T-helper 17 cell (primary cell): ENCODE results near the gene PDGFA. TPM values are rescaled to one million over a fixed set of nuclear protein-coding genes. Genes with fewer than 3 reads are reported as not detected.

Experiments used
- ATAC-seq: fragments of 150-1000 bp; cut with Tn5 transposase; 2 replicates; pipeline ENCODE4 v1.10.0; 2021; ENCODE audit warnings: mild to moderate bottlenecking, moderate library complexity
- DNase-seq, 3 donors: peaks; one replicate each; pipeline versions ENCODE4 v3.0.0 to v3.0.0-alpha.2; 2020 to 2021
- H3K9me3 ChIP-seq: one replicate; pipeline ENCODE4 v1.7.0; 2013; ENCODE audit warnings: low read length, mild to moderate bottlenecking; ENCODE audit not compliant: control insufficient read depth, poor library complexity, severe bottlenecking
- H3K27ac Mint-ChIP-seq: one replicate; pipeline ENCODE4 v1.8.0; 2022; ENCODE audit warnings: mild to moderate bottlenecking, moderate library complexity, mixed read lengths
- H3K27me3 Mint-ChIP-seq: one replicate; pipeline ENCODE4 v1.8.0; 2022; ENCODE audit warnings: mixed read lengths
- H3K36me3 Mint-ChIP-seq: one replicate; pipeline ENCODE4 v1.8.0; 2022; ENCODE audit warnings: low read depth, mixed read lengths
- H3K4me1 Mint-ChIP-seq: one replicate; pipeline ENCODE4 v1.8.0; 2022; ENCODE audit warnings: mild to moderate bottlenecking, mixed read lengths
- H3K4me3 Mint-ChIP-seq: one replicate; pipeline ENCODE4 v1.8.0; 2022; ENCODE audit warnings: mild to moderate bottlenecking, moderate library complexity, mixed read lengths
- total RNA-seq, 4 donors: library from RNA in 2 of 4; stranded (reverse) in 2 of 4; gene quantifications; one replicate each; pipeline ENCODE4 v1.2.3 and lab custom pipeline; 2022 to 2026

PDGFA gene
- total RNA-seq, 2 donors from 2014 or later = 2.0 to 20.2 TPM

- Mint-ChIP-seq H3K27ac (no peak overlapping the region), H3K4me3 (no peak overlapping the region), H3K4me1 (no peaks in the 10 kb centered on the region), H3K36me3 (no peaks in the 10 kb centered on the region), H3K27me3 (peaks cover 12% of the 10 kb centered on the region)
- ATAC-seq (peak; percentile 14), DNase-seq (no peak)
- H3K9me3 ChIP-seq = no peaks in the 10 kb centered on the region
These were observed 61.7 kb downstream of the PDGFA start for GRCh38 chr7:457814-458510.

- Mint-ChIP-seq H3K27me3 (peaks cover 16% of the 10 kb centered on the region), H3K36me3 (peaks cover 5% of the 10 kb centered on the region), H3K27ac (no peak overlapping the region), H3K4me3 (no peak overlapping the region), H3K4me1 (peaks cover 7% of the 10 kb centered on the region)
- DNase-seq = no peak
- ATAC-seq = no peak
- no peaks in the 10 kb centered on the region for H3K9me3 ChIP-seq
These were observed 64.3 kb downstream of the PDGFA start for GRCh38 chr7:455110-455928.

DNA sequence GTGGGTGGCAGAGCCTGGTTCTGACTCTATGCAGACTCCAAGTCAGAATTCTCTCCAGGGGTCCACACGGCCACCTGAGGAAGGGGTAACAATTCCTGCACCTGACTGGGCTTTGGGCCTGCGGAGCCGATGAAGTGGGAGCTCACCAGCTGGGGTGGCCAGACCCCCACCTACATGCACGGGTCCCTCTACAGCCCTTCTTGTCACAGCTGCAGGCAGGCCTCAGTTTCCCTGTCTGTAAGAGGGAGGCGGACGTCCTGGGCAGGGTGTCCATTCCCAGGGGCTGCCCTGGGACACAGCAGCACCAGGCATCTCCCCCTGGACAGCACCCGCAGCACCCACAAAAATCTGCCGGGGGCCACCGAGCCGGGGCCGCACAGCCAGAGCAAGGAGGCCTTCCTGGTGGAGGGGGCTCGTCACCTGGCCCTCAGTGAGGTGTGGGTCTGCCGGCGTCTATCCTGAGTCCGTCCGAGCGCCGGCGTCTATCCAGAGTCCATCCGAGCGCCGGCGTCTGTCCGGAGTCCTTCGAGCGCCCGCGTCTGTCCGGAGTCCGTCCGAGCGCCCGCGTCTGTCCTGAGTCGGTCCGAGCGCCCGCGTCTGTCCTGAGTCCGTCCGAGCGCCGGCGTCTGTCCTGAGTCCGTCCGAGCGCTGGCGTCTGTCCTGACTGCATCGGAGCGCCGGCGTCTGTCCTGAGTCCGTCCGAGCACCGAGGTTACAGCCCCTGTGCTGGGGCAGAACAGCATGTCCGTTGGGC, 65.1 kb downstream of the PDGFA start:
- no peak for DNase-seq
- H3K9me3 ChIP-seq = no peaks in the 10 kb centered on the region
- Mint-ChIP-seq H3K36me3 (peaks cover 5% of the 10 kb centered on the region), H3K4me1 (peaks cover 8% of the 10 kb centered on the region), H3K4me3 (no peak overlapping the region), H3K27ac (no peak overlapping the region), H3K27me3 (peaks cover 16% of the 10 kb centered on the region)
- ATAC-seq = no peak

DNA sequence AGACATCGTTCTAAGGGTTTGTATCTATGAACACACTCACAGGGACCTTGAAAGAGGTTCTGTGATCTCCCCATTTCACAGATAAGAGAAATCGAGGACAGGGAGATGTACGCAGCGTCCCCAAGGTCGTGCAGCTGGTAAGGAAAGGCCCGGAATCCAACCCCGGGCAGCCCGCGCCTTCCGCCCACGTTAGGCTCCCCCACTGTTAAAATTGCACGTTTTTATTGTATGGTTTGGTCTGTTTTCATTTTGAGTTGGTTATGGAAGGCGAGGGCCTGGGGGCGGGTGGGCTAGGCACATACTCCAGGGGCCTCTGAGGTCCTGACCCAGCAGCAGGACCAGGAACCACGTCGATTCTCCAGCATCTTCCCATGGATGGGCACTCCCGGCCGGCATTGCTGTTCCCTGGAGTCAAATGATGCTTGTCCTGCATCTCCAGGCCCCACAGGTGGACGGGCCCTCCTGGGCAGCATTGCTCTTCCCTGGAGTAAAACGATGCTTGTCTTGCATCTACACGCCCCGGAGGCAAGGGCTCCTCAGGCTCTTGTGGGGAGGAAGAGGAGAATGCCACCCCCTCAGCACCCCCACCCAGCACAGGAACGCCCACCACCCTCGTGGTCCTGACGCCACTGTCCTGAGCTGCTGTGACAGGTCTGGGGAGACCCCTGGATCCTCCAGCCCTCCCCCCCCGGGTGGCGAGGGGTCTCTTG, 65.9 kb downstream of the PDGFA start:
- DNase-seq (no peak), ATAC-seq (no peak)
- peaks cover 9% of the 10 kb centered on the region for H3K4me1 Mint-ChIP-seq
- H3K9me3 ChIP-seq = no peaks in the 10 kb centered on the region
- peaks cover 5% of the 10 kb centered on the region for H3K36me3 Mint-ChIP-seq
- H3K27me3 Mint-ChIP-seq = peaks cover 16% of the 10 kb centered on the region
- H3K27ac Mint-ChIP-seq = no peak overlapping the region
- no peak overlapping the region for H3K4me3 Mint-ChIP-seq

DNA sequence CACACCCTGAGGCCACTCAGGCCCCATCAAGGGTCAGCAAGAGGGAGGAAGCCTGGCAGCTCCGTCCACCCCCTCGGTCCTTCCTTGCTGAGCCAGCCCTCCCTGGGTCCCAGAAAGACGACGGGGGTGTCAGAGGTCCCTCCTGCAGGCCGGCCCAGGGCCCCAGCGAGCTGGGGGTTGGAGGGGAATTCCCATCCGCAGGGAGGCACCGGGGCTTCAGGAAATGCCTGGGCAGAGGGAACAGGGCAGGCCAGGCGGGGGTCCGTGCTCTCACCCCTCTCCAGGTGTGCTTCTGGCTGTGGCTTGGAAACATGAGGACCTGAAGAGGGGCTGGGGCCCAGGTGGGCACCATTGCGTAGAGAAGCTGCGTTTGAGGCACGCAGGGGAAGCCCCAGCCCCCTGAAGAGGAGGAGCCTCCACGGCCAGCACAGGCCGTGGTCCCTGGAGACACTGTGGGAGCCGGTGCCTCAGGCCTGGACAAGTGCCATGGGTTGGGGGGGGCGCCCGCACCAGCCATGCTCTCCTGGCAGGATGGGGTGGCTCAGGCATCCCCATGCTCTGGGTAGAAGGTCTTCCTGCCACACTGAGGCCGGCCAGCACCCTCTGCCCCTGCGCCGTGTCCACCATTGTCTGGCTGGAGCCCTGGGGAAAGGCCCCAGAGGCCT, 66.7 kb downstream of the PDGFA start:
- Mint-ChIP-seq H3K27ac (no peak overlapping the region), H3K36me3 (peaks cover 5% of the 10 kb centered on the region), H3K4me1 (peaks cover 9% of the 10 kb centered on the region), H3K27me3 (peaks cover 16% of the 10 kb centered on the region), H3K4me3 (no peak overlapping the region)
- DNase-seq = no peak
- ATAC-seq = no peak
- no peaks in the 10 kb centered on the region for H3K9me3 ChIP-seq

GRCh38 chr7:452226-452751, 67.4 kb downstream of the PDGFA start:
- DNase-seq (no peak), ATAC-seq (no peak)
- Mint-ChIP-seq H3K4me3 (peak overlapping the region; percentile 7), H3K27me3 (peaks cover 16% of the 10 kb centered on the region), H3K36me3 (peaks cover 5% of the 10 kb centered on the region), H3K27ac (no peak overlapping the region), H3K4me1 (peaks cover 9% of the 10 kb centered on the region)
- H3K9me3 ChIP-seq = no peaks in the 10 kb centered on the region

DNA sequence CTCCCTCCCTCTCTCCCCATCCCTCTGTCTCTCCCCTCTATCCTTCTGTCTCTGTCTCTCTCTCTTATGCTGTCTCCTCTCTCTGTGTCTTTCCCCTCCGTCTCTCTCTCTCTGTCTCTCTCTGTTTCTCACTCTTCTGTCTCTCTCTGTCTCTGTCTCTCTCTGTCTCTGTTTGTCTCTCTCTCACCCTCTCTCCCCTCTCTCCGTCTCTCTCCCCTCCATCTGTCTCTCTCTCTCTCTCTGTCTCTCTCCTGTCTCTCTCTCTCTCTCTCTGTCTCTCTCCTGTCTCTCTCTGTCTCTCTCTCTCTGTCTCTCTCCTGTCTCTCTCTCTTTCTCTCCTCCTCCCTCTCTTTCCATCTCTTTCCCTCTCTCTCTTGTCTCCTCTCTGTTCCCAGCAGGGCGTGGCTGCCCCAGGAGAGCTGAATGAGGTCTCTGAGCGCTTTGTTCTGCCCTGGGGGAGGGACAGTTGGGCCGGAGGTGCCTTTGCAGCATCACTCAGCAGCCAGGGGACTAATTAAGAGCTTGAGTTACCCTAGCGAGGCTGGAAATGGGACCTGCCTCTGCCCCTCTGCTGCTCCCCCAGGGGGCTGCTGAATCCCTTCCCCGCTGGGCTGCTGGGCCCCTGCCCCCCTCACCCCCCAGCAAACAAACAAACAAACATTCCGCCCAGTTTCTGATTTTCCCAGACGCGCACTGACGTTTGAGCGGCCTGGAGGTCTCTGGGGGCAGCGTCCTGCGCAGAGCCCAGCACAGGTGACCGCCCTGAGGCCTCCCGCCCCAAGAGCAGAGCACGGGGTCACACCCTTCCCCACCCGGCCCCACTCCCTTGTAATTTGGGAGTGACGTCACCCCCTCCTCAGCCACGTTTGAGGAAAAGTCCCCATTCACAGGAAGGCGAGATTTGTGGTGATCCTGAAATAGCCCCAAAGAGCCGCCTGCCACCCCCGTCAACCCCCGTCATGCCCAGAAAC, 68.1 kb downstream of the PDGFA start:
- ATAC-seq (no peak), DNase-seq (no peak)

DNA sequence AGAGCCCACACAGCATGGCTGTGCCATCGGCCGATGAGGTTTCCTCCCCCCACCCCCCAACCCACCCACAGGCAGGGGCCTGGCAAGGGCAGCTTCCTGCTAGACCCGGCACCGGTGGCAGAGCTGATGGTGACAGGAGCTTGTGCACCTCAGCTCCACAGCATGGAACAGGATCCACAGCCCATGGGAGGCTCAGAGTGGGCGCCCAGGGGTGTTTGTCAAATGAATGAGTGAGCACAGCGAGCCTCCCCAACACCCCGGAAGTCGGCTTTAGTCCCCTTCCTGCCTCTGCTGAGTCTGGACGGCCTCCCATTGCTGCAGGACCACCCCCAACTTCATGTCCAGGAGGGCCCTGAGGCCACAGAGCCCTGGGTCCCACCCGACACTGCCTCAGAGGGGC, 68.9 kb downstream of the PDGFA start:
- Mint-ChIP-seq H3K27ac (peak overlapping the region; percentile 78), H3K27me3 (peaks cover 16% of the 10 kb centered on the region), H3K4me1 (peaks cover 9% of the 10 kb centered on the region), H3K36me3 (peaks cover 5% of the 10 kb centered on the region), H3K4me3 (peak overlapping the region; percentile 66)
- no peak for ATAC-seq
- DNase-seq = no peak
- H3K9me3 ChIP-seq = no peaks in the 10 kb centered on the region

More for the DNA sequence above, 68.1 kb downstream of the PDGFA start:
- Mint-ChIP-seq H3K4me3 (peak overlapping the region; percentile 66), H3K27ac (peak overlapping the region; percentile 78), H3K27me3 (peaks cover 16% of the 10 kb centered on the region), H3K36me3 (peaks cover 5% of the 10 kb centered on the region), H3K4me1 (peaks cover 9% of the 10 kb centered on the region)
- no peaks in the 10 kb centered on the region for H3K9me3 ChIP-seq

- DNase-seq (no peak), ATAC-seq (no peak)
- peaks cover 9% of the 10 kb centered on the region for H3K4me1 Mint-ChIP-seq
- no peaks in the 10 kb centered on the region for H3K9me3 ChIP-seq
- H3K27me3 Mint-ChIP-seq = peaks cover 16% of the 10 kb centered on the region
- H3K27ac Mint-ChIP-seq = peak overlapping the region; percentile 59
- H3K36me3 Mint-ChIP-seq = peaks cover 5% of the 10 kb centered on the region
- no peak overlapping the region for H3K4me3 Mint-ChIP-seq
These were observed 69.6 kb downstream of the PDGFA start for GRCh38 chr7:450036-450435.

GRCh38 chr7:449324-450019, 70.2 kb downstream of the PDGFA start:
- Mint-ChIP-seq H3K4me1 (peaks cover 9% of the 10 kb centered on the region), H3K36me3 (peaks cover 5% of the 10 kb centered on the region), H3K4me3 (no peak overlapping the region), H3K27me3 (peaks cover 16% of the 10 kb centered on the region), H3K27ac (peak overlapping the region; percentile 59)
- no peaks in the 10 kb centered on the region for H3K9me3 ChIP-seq
- ATAC-seq (no peak), DNase-seq (no peak)

DNA sequence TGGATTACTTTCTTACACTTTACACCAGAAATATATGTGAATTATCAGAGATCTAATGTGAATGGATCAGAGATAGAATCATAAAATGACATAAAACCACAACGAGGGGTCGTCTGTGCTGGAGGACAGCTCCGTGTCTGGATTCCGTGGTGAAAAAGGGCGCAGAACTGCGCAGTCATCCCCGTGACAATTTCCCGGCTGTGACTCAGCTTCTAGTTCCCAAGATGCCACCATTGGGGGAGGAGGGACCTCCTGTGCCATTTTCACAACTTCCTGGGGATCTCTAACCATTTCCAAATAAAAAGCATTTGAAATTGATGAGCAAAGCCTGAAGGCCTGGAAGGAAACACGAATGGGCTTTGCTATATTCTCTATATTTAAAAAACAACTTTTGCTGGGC, 72.1 kb downstream of the PDGFA start:
- ATAC-seq (no peak), DNase-seq (no peak)
- H3K9me3 ChIP-seq = no peaks in the 10 kb centered on the region
- H3K4me3 Mint-ChIP-seq = no peak overlapping the region
- H3K27ac Mint-ChIP-seq = no peak overlapping the region
- peaks cover 5% of the 10 kb centered on the region for H3K36me3 Mint-ChIP-seq
- peaks cover 9% of the 10 kb centered on the region for H3K4me1 Mint-ChIP-seq
- H3K27me3 Mint-ChIP-seq = peaks cover 9% of the 10 kb centered on the region
